Nephron progenitor cell (in vitro differentiated cells): ENCODE measurements around the gene ARL2BP.
"Not testable (repeated sequence)": the region's sequence is repeated elsewhere in the genome, so short reads cannot be mapped to it uniquely, and the experiment has no call there.

Experiments
- DNase-seq: peaks from one replicate; pipeline ENCODE4 v3.0.0; 2021
- H3K27ac Mint-ChIP-seq: 2 replicates; pipeline ENCODE4 v1.8.0; 2021; ENCODE audit warnings: mild to moderate bottlenecking, moderate library complexity, mixed read lengths
- H3K27me3 Mint-ChIP-seq: 2 replicates; pipeline ENCODE4 v1.8.0; 2021; ENCODE audit warnings: mild to moderate bottlenecking, low read depth, mixed read lengths; ENCODE audit not compliant: poor library complexity
- H3K36me3 Mint-ChIP-seq: 2 replicates; pipeline ENCODE4 v1.8.0; 2021; ENCODE audit warnings: low read depth, mixed read lengths
- H3K4me1 Mint-ChIP-seq: 2 replicates; pipeline ENCODE4 v1.8.0; 2021; ENCODE audit warnings: mixed read lengths
- H3K4me3 Mint-ChIP-seq: 2 replicates; pipeline ENCODE4 v1.8.0; 2021; ENCODE audit warnings: mild to moderate bottlenecking, moderate library complexity, mixed read lengths
- H3K9me3 Mint-ChIP-seq: 2 replicates; pipeline ENCODE4 v1.8.0; 2021; ENCODE audit warnings: mild to moderate bottlenecking, moderate library complexity, mixed read lengths
- CTCF ChIP-seq: fragments of 200-600 bp; sonication (generic); IDR thresholded peaks from 2 replicates; pipeline ENCODE4 v1.5.0; 2021; ENCODE audit warnings: antibody characterized with exemption

Gene ARL2BP

GRCh38 chr16:57244767-57245471, at the start of gene ARL2BP:
Gene ARL2BP (plus strand): TSS chr16:57245259. CDS start chr16:57245368, 109 bp downstream.
- DNase-seq: peak; percentile 98
- Mint-ChIP-seq H3K9me3 (no peaks in the 10 kb centered on the region), H3K4me3 (peak within 1 kb of the TSS; percentile 95), H3K27me3 (peaks cover 5% of the 10 kb centered on the region), H3K27ac (peak within 1 kb of the TSS; percentile 92), H3K4me1 (peaks cover 17% of the 10 kb centered on the region), H3K36me3 (peaks cover 24% of the 10 kb centered on the region)
- no peak for TF ChIP-seq CTCF

DNA sequence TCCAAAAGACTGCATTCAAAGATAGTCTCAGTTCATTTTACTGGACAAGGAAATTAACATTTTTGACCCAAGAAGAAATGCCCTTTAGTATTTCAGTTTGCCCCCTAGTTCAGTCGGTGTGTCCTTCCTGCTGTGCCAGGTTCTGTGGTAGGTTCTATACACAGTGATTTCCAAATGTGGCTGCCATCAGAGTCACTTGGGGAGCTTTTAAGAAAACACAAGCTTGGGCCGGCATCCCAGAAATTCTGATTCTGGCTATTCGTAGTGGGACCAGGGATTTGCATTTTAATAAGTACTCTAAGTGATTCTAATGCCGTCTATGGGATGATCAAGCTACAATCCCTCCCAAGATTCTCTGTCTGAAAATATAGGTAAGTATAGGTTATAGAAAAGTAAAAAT, 48.8 kb upstream of the ARL2BP start:
- Mint-ChIP-seq H3K4me1 (peaks cover 8% of the 10 kb centered on the region), H3K27ac (no peak overlapping the region)
- TF ChIP-seq CTCF: no peak

DNA sequence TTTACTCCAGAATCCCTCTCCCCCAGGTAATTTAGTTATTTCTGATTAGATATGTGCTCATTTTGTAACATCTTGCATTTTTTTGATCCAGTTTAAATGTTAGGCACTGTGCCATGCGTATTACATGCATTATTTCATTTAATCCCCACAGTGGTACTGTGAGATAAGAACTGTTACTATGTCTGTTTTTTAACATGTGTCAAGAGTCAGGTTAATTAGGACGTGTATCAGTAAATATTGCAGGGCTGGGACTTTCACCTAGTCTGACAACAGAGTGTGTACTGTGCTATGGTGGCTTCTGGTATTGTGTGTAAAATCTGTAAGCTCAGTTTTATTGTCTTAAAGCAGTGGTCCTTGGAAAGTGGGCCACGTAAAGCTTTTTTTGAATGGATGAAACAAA, 48.3 kb upstream of the ARL2BP start:
- Mint-ChIP-seq H3K36me3 (peaks cover 62% of the 10 kb centered on the region), H3K4me1 (peaks cover 8% of the 10 kb centered on the region), H3K27ac (no peak overlapping the region), H3K4me3 (no peak overlapping the region), H3K27me3 (no peaks in the 10 kb centered on the region), H3K9me3 (peaks cover 17% of the 10 kb centered on the region)
- no peak for DNase-seq
- no peak for TF ChIP-seq CTCF

More for the DNA sequence above, 48.8 kb upstream of the ARL2BP start:
- Mint-ChIP-seq H3K4me3 (no peak overlapping the region), H3K9me3 (peaks cover 15% of the 10 kb centered on the region), H3K36me3 (peaks cover 59% of the 10 kb centered on the region), H3K27me3 (no peaks in the 10 kb centered on the region)
- no peak for DNase-seq

- H3K4me1 Mint-ChIP-seq, DNase-seq, H3K4me3 Mint-ChIP-seq, H3K27ac Mint-ChIP-seq, H3K27me3 Mint-ChIP-seq: not testable (repeated sequence)
- Mint-ChIP-seq H3K9me3 (peaks cover 27% of the 10 kb centered on the region), H3K36me3 (peaks cover 61% of the 10 kb centered on the region)
These were observed 44.7 kb upstream of the ARL2BP start for GRCh38 chr16:57200321-57200720.

DNA sequence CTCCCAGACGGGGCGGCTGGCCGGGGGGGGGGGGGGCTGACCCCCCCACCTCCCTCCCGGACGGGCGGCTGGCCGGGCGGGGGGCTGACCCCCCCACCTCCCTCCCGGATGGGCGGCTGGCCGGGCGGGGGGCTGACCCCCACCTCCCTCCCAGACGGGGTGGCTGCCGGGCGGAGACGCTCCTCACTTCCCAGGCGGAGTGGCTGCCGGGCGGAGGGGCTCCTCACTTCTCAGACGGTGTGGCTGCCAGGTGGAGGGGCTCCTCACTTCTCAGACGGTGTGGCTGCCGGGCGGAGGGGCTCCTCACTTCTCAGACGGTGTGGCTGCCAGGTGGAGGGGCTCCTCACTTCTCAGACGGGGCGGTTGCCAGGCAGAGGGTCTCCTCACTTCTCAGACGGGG, 44.1 kb upstream of the ARL2BP start:
- DNase-seq, H3K4me1 Mint-ChIP-seq, H3K27ac Mint-ChIP-seq, H3K4me3 Mint-ChIP-seq, H3K27me3 Mint-ChIP-seq: not testable (repeated sequence)
- Mint-ChIP-seq H3K9me3 (peaks cover 27% of the 10 kb centered on the region), H3K36me3 (peaks cover 60% of the 10 kb centered on the region)

- Mint-ChIP-seq H3K4me3 (no peak overlapping the region), H3K27ac (peak overlapping the region; percentile 17), H3K4me1 (no peaks in the 10 kb centered on the region), H3K9me3 (peaks cover 27% of the 10 kb centered on the region), H3K36me3 (peaks cover 48% of the 10 kb centered on the region), H3K27me3 (no peaks in the 10 kb centered on the region)
- DNase-seq: no peak
- TF ChIP-seq CTCF: no peak
These were observed 42.8 kb upstream of the ARL2BP start for GRCh38 chr16:57202095-57202886.
